Skin epidermis (tissue), 12 donors: ENCODE data around the gene TICRR.
A peak's percentile ranks its signal among the peaks of the same experiment; 100 is the strongest.
"Not testable (repeated sequence)": the region's sequence is repeated elsewhere in the genome, so short reads cannot be mapped to it uniquely, and the experiment has no call there.

Experiments used
- H3K27ac ChIP-seq, 21 experiments: fragments of 200-600 bp; sonication (generic) in 11 of 21; one replicate each; pipeline ENCODE4 v1.5.0; 2020; ENCODE audit warnings: mild to moderate bottlenecking in 3 of 21, inconsistent platforms in 2 of 21, moderate library complexity in 2 of 21
- H3K4me3 ChIP-seq, 7 experiments: fragments of 200-600 bp; sonication (generic) in 2 of 7; one replicate each; pipeline ENCODE4 v1.5.0; 2020; ENCODE audit warnings: inconsistent platforms in 2 of 7, mild to moderate bottlenecking in 2 of 7, moderate library complexity in 1 of 7

The TICRR gene

DNA sequence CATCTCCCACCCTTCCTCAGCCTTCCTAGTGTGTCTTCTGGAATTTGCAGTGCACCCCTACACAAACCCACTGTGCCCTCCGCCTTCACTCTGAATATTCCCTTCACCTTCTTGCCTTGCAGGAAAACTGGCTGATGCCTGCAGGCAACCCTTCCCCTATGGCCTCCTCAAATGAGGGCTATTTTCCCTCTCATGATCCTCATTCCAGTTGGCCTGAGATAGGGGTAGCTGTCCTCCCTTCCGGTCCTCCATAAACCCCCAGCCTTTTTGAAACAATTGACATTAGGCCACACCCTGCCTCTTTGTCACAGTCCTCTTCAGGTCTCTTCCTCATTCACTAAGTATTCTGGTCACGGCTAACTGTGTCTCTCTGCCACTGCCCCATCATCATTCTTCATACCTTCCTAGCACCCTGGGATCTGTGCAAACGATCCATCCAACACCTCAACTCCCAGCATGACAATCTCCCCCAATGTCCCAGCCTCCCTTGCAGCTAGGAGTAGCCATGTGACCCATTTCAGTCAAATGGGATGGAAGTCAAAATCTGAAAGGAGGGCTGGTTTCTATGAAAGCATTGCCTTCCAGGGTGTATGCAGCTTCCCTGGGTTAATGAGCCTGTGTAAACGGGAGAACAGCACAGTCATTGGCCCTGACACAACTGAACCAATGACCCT is 8.5 kb upstream of the TICRR start:
- Histone ChIP-seq H3K27ac (no peak overlapping the region), H3K4me3 (no peak overlapping the region)

DNA sequence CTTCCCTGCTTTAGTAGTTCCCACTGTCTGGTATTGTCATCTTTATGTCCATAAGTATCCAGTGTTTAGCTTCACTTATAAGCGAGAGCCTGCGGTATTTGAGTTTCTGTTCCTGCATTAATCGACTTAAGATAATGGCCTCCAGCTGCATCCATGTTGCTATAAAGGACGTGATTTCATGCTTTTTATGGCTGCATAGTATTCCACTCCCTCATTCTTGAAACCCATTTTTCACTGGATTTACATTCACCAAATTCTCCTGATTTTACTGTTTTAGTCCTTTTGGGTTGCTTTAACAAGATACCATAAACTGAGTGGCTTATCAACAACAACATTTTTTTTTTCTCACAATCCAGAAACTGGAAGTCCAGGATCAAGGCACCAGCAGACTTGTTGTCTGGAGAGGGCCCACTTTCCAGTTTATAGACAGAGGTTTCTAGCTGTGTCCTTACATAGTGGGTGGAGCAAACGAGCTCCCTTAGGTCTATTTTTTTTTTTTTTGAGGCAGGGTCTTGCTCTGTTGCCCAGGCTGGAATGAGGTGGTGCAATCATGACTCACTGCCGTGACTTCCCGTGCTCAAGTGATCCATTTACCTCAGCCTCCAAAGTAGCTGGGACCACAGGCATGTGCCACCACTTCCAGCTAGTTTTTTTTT is 6.1 kb upstream of the TICRR start:
- Histone ChIP-seq H3K4me3 (no peak overlapping the region), H3K27ac (no peak overlapping the region)

DNA sequence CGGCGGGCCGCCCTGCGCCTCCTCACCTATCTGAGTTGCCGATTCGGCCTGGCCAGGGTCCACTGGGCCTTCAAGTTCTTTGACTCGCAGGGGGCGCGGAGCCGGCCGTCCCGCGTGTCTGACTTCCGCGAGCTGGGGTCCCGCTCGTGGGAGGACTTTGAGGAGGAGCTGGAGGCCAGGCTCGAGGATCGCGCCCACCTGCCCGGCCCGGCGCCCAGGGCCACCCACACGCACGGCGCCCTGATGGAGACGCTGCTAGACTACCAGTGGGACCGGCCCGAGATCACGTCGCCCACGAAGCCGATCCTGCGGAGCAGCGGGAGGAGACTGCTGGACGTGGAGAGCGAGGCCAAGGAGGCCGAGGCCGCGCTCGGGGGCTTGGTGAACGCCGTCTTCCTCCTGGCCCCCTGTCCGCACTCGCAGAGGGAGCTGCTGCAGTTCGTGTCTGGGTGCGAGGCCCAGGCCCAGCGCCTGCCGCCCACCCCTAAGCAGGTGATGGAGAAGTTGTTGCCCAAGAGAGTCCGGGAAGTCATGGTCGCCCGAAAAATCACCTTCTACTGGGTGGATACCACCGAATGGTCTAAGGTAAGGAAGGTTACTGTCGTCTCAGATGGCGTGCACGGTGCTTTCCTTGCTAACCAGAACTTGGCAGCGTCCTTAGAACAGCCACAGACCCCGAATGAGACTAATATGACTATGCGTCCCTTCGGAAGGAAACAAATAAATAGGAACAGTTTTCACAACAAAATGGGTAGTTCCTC is 567 bp downstream of the TICRR start:
- H3K27ac ChIP-seq, result peak overlapping the region in 9 of 21 experiments; percentile 5 to 65 (median 46)
- H3K4me3 ChIP-seq, result peak overlapping the region; percentile 60 to 98 (median 86)

DNA sequence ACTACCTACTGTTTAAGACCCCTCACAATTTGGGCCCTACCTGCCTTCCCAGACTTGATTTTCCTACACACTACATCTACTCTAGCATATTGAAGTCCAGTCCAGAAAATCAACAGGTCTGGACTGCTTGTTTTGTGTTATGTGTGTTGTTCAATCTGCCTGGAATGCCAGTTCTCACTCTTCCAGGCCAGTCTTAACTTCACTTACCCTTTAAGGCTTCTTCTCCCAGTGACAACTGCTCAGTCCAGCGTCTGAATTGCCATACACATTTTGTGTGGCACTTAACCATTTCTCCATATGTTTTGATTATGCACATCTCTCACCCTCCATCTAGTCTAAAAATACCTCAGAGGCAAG is 1.1 kb downstream of the TICRR start:
- Histone ChIP-seq H3K4me3 (peak overlapping the region in 6 of 7 experiments; percentile 60 to 98 (median 84)), H3K27ac (no peak overlapping the region)

DNA sequence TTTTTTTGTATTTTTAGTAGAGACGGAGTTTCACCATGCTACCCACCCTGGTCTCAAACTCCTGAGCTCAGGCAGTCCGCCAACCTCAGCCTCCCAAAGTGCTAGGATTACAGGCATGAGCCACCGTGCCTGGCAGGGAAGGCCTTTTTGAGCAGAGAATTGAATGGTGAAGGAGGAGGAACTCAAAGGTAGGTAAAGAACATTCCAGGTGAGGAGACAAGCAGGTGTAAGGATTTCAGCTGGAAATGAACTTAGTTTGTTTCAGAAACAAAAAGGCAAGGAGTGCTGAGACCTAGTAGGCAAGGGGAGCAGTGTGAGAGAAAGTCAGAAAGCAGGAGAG is 2.5 kb downstream of the TICRR start:
- H3K4me3 ChIP-seq, result no peak overlapping the region
- no peak overlapping the region for H3K27ac ChIP-seq

DNA sequence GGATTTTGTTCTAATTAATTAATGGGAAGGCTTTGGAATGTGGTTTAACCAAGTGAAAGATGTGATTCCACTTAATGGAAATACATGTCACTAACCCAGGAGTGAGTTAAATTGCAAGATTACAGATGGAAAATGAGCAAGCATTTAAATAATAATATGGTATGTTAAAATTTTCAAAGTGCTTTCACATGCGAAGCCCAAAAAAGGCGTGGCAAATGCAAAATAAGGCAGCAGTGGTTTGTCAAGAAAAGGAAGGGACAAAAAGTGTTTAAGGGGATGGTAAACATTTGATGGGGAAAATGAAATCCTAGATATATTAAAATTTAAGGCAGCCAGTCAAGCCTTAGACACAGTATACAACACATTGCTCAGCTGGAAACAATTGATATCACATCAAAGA is 2.9 kb downstream of the TICRR start:
- Histone ChIP-seq H3K27ac (no peak overlapping the region), H3K4me3 (no peak overlapping the region)

DNA sequence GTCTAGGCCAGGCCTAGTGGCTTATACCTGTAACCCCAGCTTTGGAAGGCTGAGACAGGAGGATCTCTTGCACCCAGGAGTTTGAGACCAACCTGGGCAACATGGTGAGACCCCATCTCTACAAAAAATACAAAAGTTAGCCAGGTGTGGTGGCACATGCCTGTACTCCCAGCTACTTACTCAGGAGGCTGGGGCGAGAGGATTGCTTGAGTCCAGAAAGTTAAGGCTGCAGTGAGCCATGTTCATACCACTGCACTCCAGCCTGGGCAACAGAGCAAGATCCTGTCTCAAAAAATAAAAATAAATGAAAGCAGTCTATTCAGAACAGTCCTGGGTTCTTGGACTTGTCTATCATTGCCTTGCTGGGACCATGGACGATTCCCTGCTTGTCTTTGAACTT is 5.5 kb downstream of the TICRR start:
- H3K27ac ChIP-seq, H3K4me3 ChIP-seq: not testable (repeated sequence)

DNA sequence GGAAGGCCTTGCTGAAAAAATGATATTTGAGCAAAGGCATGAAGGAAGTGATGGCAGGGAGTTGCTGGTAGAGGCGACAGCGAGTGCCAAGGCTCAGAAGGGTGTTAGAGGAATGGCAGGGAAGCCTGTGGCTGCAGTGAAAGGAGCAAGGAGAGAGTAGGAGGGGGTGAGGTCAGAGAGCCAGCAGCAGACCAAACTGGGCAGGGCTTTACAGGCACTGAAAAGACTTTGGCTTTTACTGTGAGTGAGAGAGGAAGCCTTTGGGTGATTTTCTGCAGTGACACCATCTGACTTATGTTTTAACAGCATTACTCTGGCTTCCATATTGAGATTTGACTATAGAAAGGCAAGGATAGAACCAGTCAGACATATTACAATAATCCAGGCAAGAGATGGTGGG is 11.4 kb downstream of the TICRR start:
- H3K27ac ChIP-seq, result no peak overlapping the region
- H3K4me3 ChIP-seq, result no peak overlapping the region

DNA sequence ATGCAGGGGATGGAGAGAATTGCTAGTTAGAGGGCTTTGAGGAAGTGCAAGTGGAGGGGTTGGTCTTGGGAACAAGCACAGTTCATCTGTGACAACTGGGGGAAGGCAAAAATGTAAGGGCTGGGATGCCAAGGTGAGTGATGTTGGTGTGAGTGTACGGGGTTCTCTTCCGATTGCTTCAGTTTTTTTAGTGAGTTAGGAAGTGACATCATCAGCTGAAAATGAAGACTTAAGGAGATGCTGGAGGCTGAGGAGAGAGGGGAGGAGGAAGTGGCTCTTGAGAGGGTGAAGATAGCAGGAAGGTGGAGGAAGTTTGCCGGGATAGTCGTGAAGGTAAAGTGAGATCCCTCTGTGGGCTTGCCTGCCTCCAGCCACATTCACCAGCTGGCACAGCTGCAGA is 12.7 kb downstream of the TICRR start:
- Histone ChIP-seq H3K27ac (no peak overlapping the region), H3K4me3 (no peak overlapping the region)

DNA sequence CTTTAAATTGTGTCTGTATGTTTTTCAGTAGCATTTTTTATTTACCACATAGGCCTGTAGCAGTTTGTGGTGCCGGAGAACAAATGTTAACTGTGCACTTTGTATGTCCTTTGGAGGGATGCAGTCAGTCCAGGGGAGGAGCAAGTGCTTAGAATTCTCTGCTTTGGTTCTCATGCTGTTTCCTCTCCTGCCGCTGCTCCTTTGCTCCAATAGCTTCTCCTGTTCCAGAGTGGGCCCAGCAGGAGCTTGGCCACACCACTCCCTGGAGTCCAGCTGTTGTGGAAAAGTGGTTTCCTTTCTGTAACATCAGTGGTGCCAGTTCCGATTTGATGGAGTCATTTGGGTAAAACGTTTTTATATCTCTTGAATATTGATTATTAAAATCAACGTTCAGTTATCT is 16.6 kb downstream of the TICRR start:
- no peak overlapping the region for H3K4me3 ChIP-seq
- H3K27ac ChIP-seq, result no peak overlapping the region

DNA sequence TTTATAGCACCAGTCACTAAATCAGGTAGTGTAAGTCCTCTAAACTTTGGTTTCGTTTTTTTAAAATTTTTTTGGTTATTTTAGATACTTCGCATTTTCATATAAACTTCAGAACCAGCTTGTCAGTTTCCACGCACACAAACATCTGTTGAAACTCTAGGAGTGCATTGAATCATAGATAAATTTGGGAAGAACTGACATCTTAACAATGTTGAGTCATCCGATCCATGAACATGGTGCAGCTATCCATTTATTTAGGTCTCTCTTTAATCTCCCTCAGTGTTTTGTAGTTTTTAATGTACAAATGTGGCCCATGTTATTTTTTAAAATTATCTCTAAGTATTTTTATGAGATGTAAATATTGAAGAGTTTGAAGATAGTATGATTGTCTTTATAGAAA is 17.7 kb downstream of the TICRR start:
- H3K27ac ChIP-seq, result no peak overlapping the region
- no peak overlapping the region for H3K4me3 ChIP-seq

DNA sequence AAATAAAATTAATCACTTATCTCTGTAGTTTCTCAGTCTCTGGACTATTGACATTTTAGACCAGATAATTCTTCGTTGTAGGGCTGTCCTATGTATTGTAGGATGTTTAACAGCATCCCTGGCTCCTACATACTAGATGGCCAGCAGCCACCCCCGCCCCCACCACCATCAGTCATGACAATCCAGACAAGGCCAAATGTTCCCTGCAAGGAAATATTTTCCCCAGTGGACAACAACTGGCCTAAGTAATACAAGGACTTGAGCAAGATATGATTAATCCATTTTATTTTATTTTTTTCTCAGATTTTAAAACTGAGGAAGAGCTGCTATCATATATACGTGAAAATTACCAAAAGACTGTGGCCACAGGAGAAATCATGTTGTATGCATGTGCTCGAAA is 23.8 kb downstream of the TICRR start:
- Histone ChIP-seq H3K4me3 (no peak overlapping the region), H3K27ac (no peak overlapping the region)

DNA sequence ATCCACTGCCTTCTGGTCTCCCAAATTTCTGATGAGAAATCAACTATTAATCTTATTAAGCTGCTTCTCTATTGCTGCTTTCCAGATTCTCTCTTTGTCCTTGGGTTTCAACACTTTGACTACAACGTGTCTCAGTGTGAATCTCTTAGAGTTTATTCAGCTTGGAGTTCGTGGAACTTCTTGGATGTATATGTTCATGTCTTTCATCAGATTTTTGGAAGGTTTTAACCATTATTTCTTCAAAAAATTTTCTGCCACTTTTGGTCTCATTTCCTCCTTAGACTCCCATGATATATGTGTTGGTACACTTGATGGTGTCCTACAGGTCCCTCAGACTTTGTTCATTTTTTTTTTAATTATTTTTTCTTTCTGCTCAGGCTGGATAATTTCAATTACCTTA is 36.0 kb downstream of the TICRR start:
- Histone ChIP-seq H3K27ac (no peak overlapping the region), H3K4me3 (no peak overlapping the region)

DNA sequence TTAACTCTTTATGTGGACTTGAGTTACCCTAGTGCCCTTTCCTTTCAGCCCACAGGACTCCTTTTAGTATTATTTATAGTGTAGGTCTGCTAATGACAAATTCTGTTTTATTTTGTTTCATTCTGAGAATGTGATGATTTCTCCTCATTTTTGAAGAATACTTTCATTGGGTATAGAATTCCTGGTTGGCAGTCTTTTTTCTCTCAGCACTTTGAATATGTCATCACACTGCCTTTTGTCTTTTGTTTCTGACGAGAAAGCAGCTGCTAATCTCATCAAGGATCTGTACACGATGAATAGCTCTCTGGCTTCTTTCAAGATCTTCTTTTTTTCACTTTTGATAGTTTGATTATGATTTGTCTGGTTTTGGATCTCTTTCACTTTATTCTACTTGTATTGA is 37.8 kb downstream of the TICRR start:
- H3K27ac ChIP-seq, result no peak overlapping the region

DNA sequence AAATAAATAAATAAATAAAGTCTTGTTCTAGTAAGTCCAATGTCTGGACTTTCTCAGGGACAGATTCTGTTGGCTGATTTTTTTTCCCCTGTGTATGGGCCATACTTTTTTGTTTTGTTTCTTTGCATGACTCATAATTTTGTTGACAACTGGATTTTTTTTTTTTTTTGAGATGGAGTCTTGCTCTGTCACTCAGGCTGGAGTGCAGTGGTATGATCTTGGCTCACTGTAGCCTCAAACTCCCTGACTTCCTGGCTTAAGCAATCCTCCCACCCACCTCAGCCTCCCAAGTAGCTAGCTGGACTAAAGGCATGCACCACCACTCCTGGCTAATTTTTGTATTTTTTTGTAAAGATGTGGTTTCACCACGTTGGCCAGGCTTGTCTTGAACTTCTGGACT is 38.9 kb downstream of the TICRR start:
- H3K27ac ChIP-seq, result no peak overlapping the region
- H3K4me3 ChIP-seq, result no peak overlapping the region

More for the DNA sequence above, 37.8 kb downstream of the TICRR start:
- no peak overlapping the region for H3K4me3 ChIP-seq

DNA sequence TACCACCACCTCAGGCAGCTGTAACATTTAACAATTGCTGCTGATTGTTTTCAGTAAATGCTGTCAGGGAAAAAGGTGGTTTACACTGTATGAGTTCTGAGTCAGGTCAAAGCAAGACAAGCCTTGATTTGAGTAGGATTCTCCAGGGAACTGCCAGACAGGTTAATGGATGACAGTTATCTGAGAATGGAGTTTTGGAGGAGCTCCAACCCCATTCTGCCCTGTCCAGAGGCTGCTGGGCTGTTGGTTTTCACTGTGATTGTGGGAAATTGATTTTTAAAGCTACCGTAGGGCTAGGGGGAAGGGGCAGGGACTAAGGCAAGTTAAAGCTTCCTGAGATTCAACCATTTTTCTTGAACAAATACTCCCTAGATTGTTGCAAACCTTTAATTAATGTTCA is 39.9 kb downstream of the TICRR start:
- Histone ChIP-seq H3K4me3 (no peak overlapping the region), H3K27ac (no peak overlapping the region)

DNA sequence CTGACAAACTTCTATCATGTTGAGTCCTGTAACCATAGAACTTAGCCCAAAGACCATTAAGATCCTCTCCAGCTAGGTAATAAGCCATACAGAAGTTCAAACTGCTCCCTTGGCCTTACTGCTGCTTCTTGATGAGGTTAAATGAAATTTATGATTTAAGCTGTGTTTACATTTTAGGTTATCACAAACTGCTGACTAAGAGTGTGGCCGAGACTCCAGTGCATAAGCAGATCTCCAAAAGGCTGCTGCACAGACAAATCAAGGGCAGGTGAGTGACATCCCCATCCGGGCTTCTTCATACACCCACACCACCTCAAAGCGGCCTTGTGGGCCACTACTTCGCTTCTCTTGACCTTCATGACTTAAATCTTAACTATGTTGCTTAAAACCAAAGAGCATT is 41.0 kb downstream of the TICRR start:
- Histone ChIP-seq H3K27ac (no peak overlapping the region), H3K4me3 (no peak overlapping the region)

DNA sequence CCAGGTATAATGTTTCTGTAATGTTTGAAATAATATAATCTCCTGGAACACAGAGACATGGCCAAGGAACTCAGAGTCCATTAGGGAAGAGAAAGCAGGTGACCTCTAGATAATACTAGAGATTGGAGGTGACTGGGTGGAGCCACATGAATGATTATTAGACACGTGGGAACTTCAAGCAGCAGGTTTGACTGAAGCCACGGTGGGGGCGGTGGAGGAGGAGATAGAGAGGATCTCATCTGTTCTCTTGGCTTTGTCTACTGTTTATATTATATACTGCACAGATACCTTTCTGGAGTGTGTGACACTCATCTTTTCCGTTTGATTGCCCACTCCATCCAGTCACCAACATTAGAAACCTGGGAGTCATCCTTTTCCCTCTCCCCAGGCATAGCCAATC is 46.3 kb downstream of the TICRR start:
- Histone ChIP-seq H3K27ac (no peak overlapping the region), H3K4me3 (no peak overlapping the region)

DNA sequence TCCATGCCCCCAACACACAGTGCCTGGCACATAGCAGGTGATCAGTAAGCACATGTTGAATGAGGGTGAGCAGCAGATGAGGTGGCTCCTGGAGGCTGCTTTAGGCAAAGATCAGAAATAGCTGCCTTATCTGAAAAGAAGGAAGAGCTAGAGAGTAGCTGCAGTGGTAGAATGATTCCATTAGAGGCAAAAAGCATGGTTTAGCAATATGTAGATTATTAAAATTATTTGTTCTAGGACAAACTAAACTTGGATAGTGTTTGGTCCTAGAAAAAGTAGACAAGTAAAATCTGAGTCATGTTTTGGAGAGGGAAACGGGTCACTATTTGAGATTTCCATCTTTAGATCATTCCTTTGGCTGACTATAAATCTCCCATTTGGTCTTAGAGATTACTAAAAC is 47.9 kb downstream of the TICRR start:
- no peak overlapping the region for H3K4me3 ChIP-seq
- no peak overlapping the region for H3K27ac ChIP-seq

DNA sequence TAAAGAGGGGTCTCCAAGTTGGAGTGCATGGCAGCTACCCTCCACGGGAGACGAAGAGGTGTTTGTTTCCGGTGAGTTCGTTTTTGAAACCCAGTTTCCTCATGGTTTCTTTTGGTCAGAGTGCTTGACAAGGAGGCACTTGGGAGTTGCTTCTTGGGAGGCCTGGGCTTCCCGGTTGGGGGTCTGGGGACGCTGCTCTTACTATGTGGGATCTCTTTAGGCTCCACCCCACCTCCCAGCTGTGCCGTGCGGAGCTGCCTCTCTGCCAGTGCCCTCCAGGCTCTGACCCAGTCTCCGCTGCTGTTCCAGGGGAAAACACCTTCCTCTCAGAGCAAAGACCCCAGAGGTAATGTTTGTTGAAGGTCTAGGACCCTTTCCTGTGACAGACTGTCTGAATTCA is 50.4 kb downstream of the TICRR start:
- Histone ChIP-seq H3K27ac (no peak overlapping the region), H3K4me3 (no peak overlapping the region)

DNA sequence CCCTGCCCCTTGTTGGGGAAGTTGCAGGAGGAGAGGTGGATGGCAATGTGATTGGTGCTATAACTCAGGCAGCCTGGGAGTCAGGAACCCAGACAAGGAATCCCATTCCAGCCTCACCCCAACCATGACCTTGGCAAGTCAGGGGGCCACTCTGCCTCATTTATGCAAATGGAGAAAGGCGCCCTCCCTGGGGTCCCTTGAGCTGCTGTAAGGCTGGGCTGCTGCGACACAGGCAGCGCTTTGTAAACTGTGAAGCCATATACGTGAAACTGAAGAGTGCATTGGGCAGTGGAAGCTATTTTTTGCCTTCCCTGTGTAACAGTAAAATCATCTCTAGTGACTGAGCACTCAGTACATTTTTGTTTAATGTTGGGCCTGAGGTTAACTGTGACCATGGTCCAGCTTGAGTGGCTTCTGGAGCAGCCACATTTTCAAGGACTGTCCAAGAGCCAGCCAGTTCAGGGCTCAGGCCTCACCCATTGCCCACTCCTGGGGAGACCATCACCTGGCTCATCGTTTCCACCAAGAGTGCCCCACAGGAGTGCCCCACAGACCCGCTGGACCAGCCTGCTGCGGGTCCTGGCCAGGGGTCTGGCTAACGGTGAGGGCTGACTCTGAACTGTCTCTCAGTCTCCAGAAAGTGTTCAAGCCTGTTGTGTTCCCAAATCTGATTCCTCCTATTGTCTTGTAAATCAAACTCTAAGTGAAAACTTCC is 52.1 kb downstream of the TICRR start:
- H3K4me3 ChIP-seq, result no peak overlapping the region
- no peak overlapping the region for H3K27ac ChIP-seq
